NB4 (cell line): ENCODE results near the gene UQCC5.

ENCODE experiments used
- POLR2A ChIP-seq: IDR thresholded peaks from 2 replicates; pipeline ENCODE4 v1.6.1; 2011; ENCODE audit warnings: mild to moderate bottlenecking; ENCODE audit not compliant: insufficient read length; ENCODE audit errors: extremely low read depth
- TF ChIP-seq, protein P1 (sequence below): IDR thresholded peaks from one replicate; pipeline ENCODE4 v1.5.1; 2012; ENCODE audit warnings: low read depth, low read length

DNA sequence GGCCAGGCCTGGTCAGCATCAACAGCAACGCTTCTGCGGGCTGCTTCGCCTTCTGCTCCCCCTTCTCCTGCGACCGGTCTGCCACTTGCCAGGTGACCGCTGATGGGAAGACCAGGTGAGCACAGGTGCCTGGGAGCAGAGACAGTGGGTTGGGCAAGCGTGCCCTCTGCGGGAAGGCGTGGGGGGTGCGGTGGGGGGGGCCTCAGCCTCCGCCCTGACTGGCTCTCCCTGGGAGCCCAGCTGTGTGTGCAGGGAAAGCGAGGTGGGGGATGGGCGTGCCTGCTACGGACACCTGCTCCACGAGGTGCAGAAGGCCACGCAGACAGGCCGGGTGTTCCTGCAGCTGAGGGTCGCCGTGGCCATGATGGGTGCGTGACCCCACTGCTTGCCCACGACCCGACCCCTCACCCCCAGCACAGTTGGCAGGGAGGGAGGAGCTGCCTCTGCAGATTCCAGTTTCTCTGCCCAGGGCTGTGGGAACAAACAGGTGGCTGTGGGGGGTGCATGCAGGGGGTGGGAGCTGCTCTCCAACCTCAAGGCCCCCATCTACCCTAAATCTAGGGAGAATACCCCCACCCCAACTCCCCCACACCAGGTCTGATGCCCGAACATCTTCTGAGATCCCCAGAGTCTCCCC is 32.5 kb upstream of the UQCC5 start:
- TF ChIP-seq, protein P1, sequence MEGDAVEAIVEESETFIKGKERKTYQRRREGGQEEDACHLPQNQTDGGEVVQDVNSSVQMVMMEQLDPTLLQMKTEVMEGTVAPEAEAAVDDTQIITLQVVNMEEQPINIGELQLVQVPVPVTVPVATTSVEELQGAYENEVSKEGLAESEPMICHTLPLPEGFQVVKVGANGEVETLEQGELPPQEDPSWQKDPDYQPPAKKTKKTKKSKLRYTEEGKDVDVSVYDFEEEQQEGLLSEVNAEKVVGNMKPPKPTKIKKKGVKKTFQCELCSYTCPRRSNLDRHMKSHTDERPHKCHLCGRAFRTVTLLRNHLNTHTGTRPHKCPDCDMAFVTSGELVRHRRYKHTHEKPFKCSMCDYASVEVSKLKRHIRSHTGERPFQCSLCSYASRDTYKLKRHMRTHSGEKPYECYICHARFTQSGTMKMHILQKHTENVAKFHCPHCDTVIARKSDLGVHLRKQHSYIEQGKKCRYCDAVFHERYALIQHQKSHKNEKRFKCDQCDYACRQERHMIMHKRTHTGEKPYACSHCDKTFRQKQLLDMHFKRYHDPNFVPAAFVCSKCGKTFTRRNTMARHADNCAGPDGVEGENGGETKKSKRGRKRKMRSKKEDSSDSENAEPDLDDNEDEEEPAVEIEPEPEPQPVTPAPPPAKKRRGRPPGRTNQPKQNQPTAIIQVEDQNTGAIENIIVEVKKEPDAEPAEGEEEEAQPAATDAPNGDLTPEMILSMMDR, result no peak
- TF ChIP-seq POLR2A, result no peak
